H1 (cell line): ENCODE results near the gene POGK. TPM values are rescaled to one million over a fixed set of nuclear protein-coding genes. Genes with fewer than 3 reads are reported as not detected.

Source experiments
- CTCF ChIA-PET: fragments of 300-600 bp; sonication (Branson Sonifier 250); formaldehyde crosslinking; loops from one replicate; lab custom pipeline; 2021; ENCODE audit not compliant: partially characterized antibody; lab: Charles Lee
- POLR2A ChIA-PET: fragments of 300-600 bp; sonication (Branson Sonifier 250); formaldehyde crosslinking; loops from one replicate; lab custom pipeline; 2021; ENCODE audit warnings: inconsistent platforms; ENCODE audit not compliant: partially characterized antibody; lab: Charles Lee
- DNase-seq, 2 experiments: peaks; one replicate each; pipeline versions ENCODE4 v3.0.0 to v3.0.0-alpha.2; 2010 to 2022; ENCODE audit warnings: low spot score in 2 of 2, low read depth in 1 of 2, mixed read lengths in 1 of 2
- FAIRE-seq: peaks from 2 replicates; lab custom pipeline; 2011; peaks lifted over from hg19 to GRCh38; lab: Jason Lieb, UNC
- H2AFZ ChIP-seq: 2 replicates; pipeline ENCODE4 v1.8.1; 2012; ENCODE audit warnings: low read length, inconsistent platforms
- H2AK5ac ChIP-seq: 2 replicates; pipeline ENCODE4 v1.6.1; 2013; ENCODE audit warnings: low read depth, low read length
- H2BK120ac ChIP-seq: replicated peaks from 2 replicates; pipeline ENCODE3; 2013; ENCODE audit warnings: low read depth, low read length, inconsistent platforms
- H2BK12ac ChIP-seq: 2 replicates; pipeline ENCODE4 v1.6.1; 2013; ENCODE audit warnings: low read depth, low read length
- H2BK15ac ChIP-seq: 2 replicates; pipeline ENCODE4 v1.6.1; 2013; ENCODE audit warnings: low read length
- H2BK20ac ChIP-seq: 2 replicates; pipeline ENCODE4 v1.6.1; 2013; ENCODE audit warnings: low read length
- H2BK5ac ChIP-seq: 2 replicates; pipeline ENCODE4 v1.6.1; 2013; ENCODE audit warnings: low read depth, low read length
- H3K14ac ChIP-seq: 2 replicates; pipeline ENCODE4 v1.6.1; 2013; ENCODE audit warnings: inconsistent platforms; ENCODE audit not compliant: insufficient read length
- H3K18ac ChIP-seq: 2 replicates; pipeline ENCODE4 v1.6.1; 2013; ENCODE audit warnings: low read length; ENCODE audit errors: extremely low read depth
- H3K23ac ChIP-seq: 2 replicates; pipeline ENCODE4 v1.6.1; 2013; ENCODE audit warnings: inconsistent platforms; ENCODE audit not compliant: insufficient read length
- H3K23me2 ChIP-seq: 2 replicates; pipeline ENCODE4 v1.6.1; 2013; ENCODE audit warnings: low read depth, low read length
- H3K27ac ChIP-seq: 2 replicates; pipeline ENCODE4 v1.6.1; 2011; ENCODE audit warnings: low read depth, low read length, inconsistent platforms
- H3K27me3 ChIP-seq, 4 experiments: replicated peaks in 1 of 4; 1 replicate in 1 of 4; 2 replicates in 3 of 4; pipeline versions ENCODE4 v1.6.1 to v1.8.1; 2011 to 2013; ENCODE audit warnings: low read length in 3 of 4, mild to moderate bottlenecking in 3 of 4, inconsistent platforms in 2 of 4, mixed read lengths in 2 of 4, moderate library complexity in 1 of 4; ENCODE audit not compliant: control insufficient read depth in 3 of 4, insufficient read depth in 3 of 4; ENCODE audit errors: extremely low read depth in 1 of 4
- H3K36me3 ChIP-seq, 4 experiments: 2 replicates each; pipeline versions ENCODE4 v1.6.1 to v1.8.1; 2011 to 2013; ENCODE audit warnings: mild to moderate bottlenecking in 4 of 4, low read length in 3 of 4, moderate library complexity in 2 of 4, control low read depth in 1 of 4, inconsistent platforms in 1 of 4; ENCODE audit not compliant: insufficient read depth in 4 of 4, control insufficient read depth in 2 of 4
- H3K4ac ChIP-seq: replicated peaks from 2 replicates; pipeline ENCODE3; 2013; ENCODE audit warnings: low read length, low read depth, mixed read lengths, inconsistent platforms; ENCODE audit not compliant: insufficient read length
- H3K4me1 ChIP-seq, 4 experiments: replicated peaks in 1 of 4; 1 replicate in 1 of 4; 2 replicates in 3 of 4; pipeline versions ENCODE4 v1.6.1 to v1.8.1; 2011 to 2013; ENCODE audit warnings: low read length in 3 of 4, inconsistent platforms in 2 of 4, mixed read lengths in 1 of 4; ENCODE audit not compliant: insufficient read depth in 4 of 4, control insufficient read depth in 3 of 4
- H3K4me2 ChIP-seq, 2 experiments: 2 replicates each; pipeline versions ENCODE4 v1.6.1 to v1.8.1; 2011 to 2013; ENCODE audit warnings: low read depth in 2 of 2, low read length in 2 of 2, control low read depth in 1 of 2, inconsistent platforms in 1 of 2, mild to moderate bottlenecking in 1 of 2; ENCODE audit not compliant: insufficient read depth in 1 of 2
- H3K4me3 ChIP-seq, 4 experiments: fragments of 200-600, 300-600 bp in 1 of 4; sonication (generic), shearing (Covaris generic), sonication (Bioruptor Twin) in 1 of 4; 2 replicates each; pipeline versions ENCODE4 v1.5.1 to v1.8.1; 2011 to 2016; ENCODE audit warnings: low read length in 4 of 4, low read depth in 3 of 4, control low read depth in 2 of 4, inconsistent platforms in 2 of 4, mild to moderate bottlenecking in 2 of 4, mixed read lengths in 1 of 4, moderate library complexity in 1 of 4; ENCODE audit not compliant: insufficient read depth in 2 of 4; ENCODE audit errors: extremely low read depth in 1 of 4
- H3K56ac ChIP-seq: replicated peaks from 2 replicates; pipeline ENCODE3; 2013; ENCODE audit warnings: low read depth, mild to moderate bottlenecking, mixed read lengths, low read length, inconsistent platforms; ENCODE audit not compliant: insufficient read length
- H3K79me1 ChIP-seq: 2 replicates; pipeline ENCODE4 v1.6.1; 2013; ENCODE audit warnings: low read depth, low read length, control low read depth
- H3K79me2 ChIP-seq, 2 experiments: 2 replicates each; pipeline versions ENCODE4 v1.6.1 to v1.8.1; 2012 to 2013; ENCODE audit warnings: low read length in 2 of 2, mild to moderate bottlenecking in 2 of 2, inconsistent platforms in 1 of 2; ENCODE audit not compliant: insufficient read depth in 2 of 2, control insufficient read depth in 1 of 2
- H3K9ac ChIP-seq, 4 experiments: replicated peaks in 1 of 4; 1 replicate in 1 of 4; 2 replicates in 3 of 4; pipeline versions ENCODE4 v1.6.1 to v1.8.1; 2011 to 2013; ENCODE audit warnings: low read depth in 3 of 4, low read length in 3 of 4, control low read depth in 2 of 4, mild to moderate bottlenecking in 2 of 4, moderate library complexity in 2 of 4, inconsistent platforms in 1 of 4; ENCODE audit errors: extremely low read depth in 1 of 4
- H3K9me3 ChIP-seq, 2 experiments: 2 replicates each; pipeline versions ENCODE4 v1.6.1 to v1.8.1; 2012 to 2013; ENCODE audit warnings: mild to moderate bottlenecking in 2 of 2, moderate library complexity in 2 of 2, control low read depth in 1 of 2, inconsistent platforms in 1 of 2, low read depth in 1 of 2, low read length in 1 of 2, mixed read lengths in 1 of 2; ENCODE audit not compliant: insufficient read depth in 2 of 2
- H4K20me1 ChIP-seq, 2 experiments: replicated peaks in 1 of 2; 2 replicates each; pipeline versions ENCODE3 to v1.8.1; 2011 to 2013; ENCODE audit warnings: inconsistent platforms in 2 of 2, low read length in 2 of 2, mild to moderate bottlenecking in 1 of 2; ENCODE audit not compliant: insufficient read depth in 2 of 2, control insufficient read depth in 1 of 2
- H4K5ac ChIP-seq: 2 replicates; pipeline ENCODE4 v1.6.1; 2013; ENCODE audit warnings: low read length, low read depth, mixed read lengths, inconsistent platforms; ENCODE audit not compliant: insufficient read length
- H4K8ac ChIP-seq: 2 replicates; pipeline ENCODE4 v1.8.0; 2013; ENCODE audit warnings: mild to moderate bottlenecking, moderate library complexity, low read length, inconsistent platforms; ENCODE audit not compliant: insufficient read depth; ENCODE audit errors: extremely low read depth
- H4K91ac ChIP-seq: replicated peaks from 2 replicates; pipeline ENCODE3; 2013; ENCODE audit warnings: low read length, mixed read lengths, inconsistent platforms; ENCODE audit not compliant: insufficient read length
- CHD1 ChIP-seq: IDR thresholded peaks from 2 replicates; pipeline ENCODE4 v1.6.1; 2012; ENCODE audit warnings: low read depth, low read length, improper control_type of control experiment
- EP300 ChIP-seq, 2 experiments: IDR thresholded peaks; 1 replicate in 1 of 2; 2 replicates in 1 of 2; pipeline ENCODE4 v1.6.1; 2011 to 2012; ENCODE audit warnings: low read depth in 2 of 2, low read length in 2 of 2, mild to moderate bottlenecking in 2 of 2, borderline replicate concordance in 1 of 2, inconsistent platforms in 1 of 2, moderate library complexity in 1 of 2
- KDM4A ChIP-seq: IDR thresholded peaks from one replicate; pipeline ENCODE4 v1.7.1; 2012; ENCODE audit warnings: low read depth, mild to moderate bottlenecking, moderate library complexity, low read length, inconsistent platforms; ENCODE audit not compliant: severe bottlenecking
- PHF8 ChIP-seq: fragments of 200-600 bp; sonication (generic); conservative IDR thresholded peaks from 2 replicates; pipeline ENCODE4 v1.7.1; 2012; ENCODE audit warnings: low read depth, mild to moderate bottlenecking, inconsistent platforms, low read length, moderate library complexity
- POLR2AphosphoS5 ChIP-seq: IDR thresholded peaks from 2 replicates; pipeline ENCODE4 v1.6.1; 2011; ENCODE audit warnings: low read depth, low read length
- SIRT6 ChIP-seq: IDR thresholded peaks from one replicate; pipeline ENCODE4 v1.7.1; 2012; ENCODE audit warnings: low read length, inconsistent platforms
- SIX5 ChIP-seq: IDR thresholded peaks from 2 replicates; pipeline ENCODE4 v1.6.1; 2011; ENCODE audit warnings: mild to moderate bottlenecking, low read depth, low read length
- WGBS, 2 experiments: shearing (Covaris generic) in 1 of 2; methylation state at CpG; one replicate each; pipeline versions ENCODE4 v1.1.6 to v1.1.7; 2013 to 2015; ENCODE audit warnings: low lambda C conversion rate in 2 of 2, mixed read lengths in 2 of 2, inconsistent platforms in 1 of 2, low coverage in 1 of 2, missing lambda C conversion rate in 1 of 2; ENCODE audit not compliant: insufficient replicate concordance in 2 of 2, insufficient coverage in 1 of 2, insufficient read length in 1 of 2; ENCODE audit errors: extremely low coverage in 1 of 2, missing lambda C conversion rate in 1 of 2; 5-methylcytosine and 5-hydroxymethylcytosine counted together
- polyA plus RNA-seq, 7 experiments: library from polyadenylated mRNA; depleted of rRNA in 3 of 7; stranded (reverse) in 5 of 7; unstranded in 2 of 7; fragments of >200 nt in 5 of 7; fragments of 200-250 nt in 2 of 7; gene quantifications; 1 replicate in 5 of 7; 2 replicates in 1 of 7; 4 replicates in 1 of 7; pipeline versions ENCODE4 v1.2.1 to v1.2.3, GENCODE V29; 2011 to 2013; ENCODE audit warnings: missing spikeins in 2 of 7, mixed read lengths in 2 of 7
- total RNA-seq: library from RNA; stranded (reverse); fragmentation: NEBNext Ultra II Directional; extraction: Animal tissue kit (Norgen Biotek cat#: 25700); gene quantifications from 2 replicates; pipeline ENCODE4 v1.2.1, GENCODE V29; 2021

POGK gene
- total and polyA plus RNA-seq, 2 of the 8 experiments (the other 6 are each of a cell fraction or from before 2014, with no cell fraction given) = 16.9 to 40.3 TPM

GRCh38 chr1:166882893-166883292 lies 43.6 kb downstream of the POGK start:
- H2AK5ac ChIP-seq = no peak overlapping the region
- no peaks in the 10 kb centered on the region for H3K36me3 ChIP-seq
- no peak overlapping the region for H3K18ac ChIP-seq
- H4K91ac ChIP-seq = no peak overlapping the region
- POLR2A ChIA-PET = interaction anchor here (0.9 kb wide), 1 partner anchor 31 kb away, joined by 4 read pairs; no protein-coding TSS in a partner anchor
- DNase-seq (no peak), FAIRE-seq (no peak)
- no peak overlapping the region for H3K27ac ChIP-seq
- H3K23ac ChIP-seq = no peak overlapping the region
- 98% methylated on average over 2 of the region's 2 CpGs; no CpG with 5 or more reads in 1 of the 2 experiments for WGBS, 2 experiments
- no peak overlapping the region for H3K4ac ChIP-seq
- no peak overlapping the region for H3K56ac ChIP-seq
- peaks cover 1% of the 10 kb centered on the region; the same call in 1 of the 2 replicates for H3K23me2 ChIP-seq
- no peak overlapping the region for H2BK12ac ChIP-seq
- no peak overlapping the region for H2BK120ac ChIP-seq
- H3K4me2 ChIP-seq = no peak overlapping the region; a peak in 1 of 4 replicates
- H3K79me2 ChIP-seq = no peaks in the 10 kb centered on the region
- no peaks in the 10 kb centered on the region for H3K79me1 ChIP-seq
- H3K4me3 ChIP-seq = no peak overlapping the region
- H3K4me1 ChIP-seq = 0 out of 7 replicates have a peak, but pooled peaks cover 0 to 3% (median 0%) of the 10 kb centered on the region in 4 experiments
- no peak overlapping the region for H3K9ac ChIP-seq
- no peaks in the 10 kb centered on the region for H3K9me3 ChIP-seq
- no peak overlapping the region for H2BK5ac ChIP-seq
- no peak overlapping the region for H2BK15ac ChIP-seq
- H2BK20ac ChIP-seq = no peak overlapping the region
- no peak overlapping the region for H4K5ac ChIP-seq
- CTCF ChIA-PET = interaction anchor here (0.6 to 13.4 kb wide), 7 partner anchors 9 to 265 kb away, joined by 3 to 305 read pairs (median 3); no protein-coding TSS in a partner anchor
- no peak overlapping the region for H2AFZ ChIP-seq
- H4K8ac ChIP-seq = no peak overlapping the region
- no peaks in the 10 kb centered on the region for H4K20me1 ChIP-seq
- peaks cover 1 to 14% (median 12%) of the 10 kb centered on the region in 4 experiments for H3K27me3 ChIP-seq
- no peak overlapping the region for H3K14ac ChIP-seq
- TF ChIP-seq SIX5 (no peak), SIRT6 (no peak), POLR2AphosphoS5 (no peak), EP300 (IDR thresholded peaks at IDR 0.05; ENCODE audit: borderline replicate concordance in 1 of 2, low read depth in 2 of 2, low read length in 2 of 2) (no peak), PHF8 (no peak), KDM4A (no peak), CHD1 (no peak)
